Upper lobe of right lung (tissue), 1 donor: Measurements from ENCODE around the gene NUP133. TPM values are rescaled to one million over a fixed set of nuclear protein-coding genes. Genes with fewer than 3 reads are reported as not detected.
A peak's percentile ranks its signal among the peaks of the same experiment; 100 is the strongest.

Source experiments
- ATAC-seq: fragments of 200-7000 bp; cut with Tn5 transposase; one replicate; pipeline ENCODE4 v1.9.1; 2020; ENCODE audit warnings: mild to moderate bottlenecking, moderate library complexity
- DNase-seq: peaks from one replicate; pipeline ENCODE4 v3.0.0-alpha.2; 2020
- H3K27ac ChIP-seq: fragments of 200-600 bp; one replicate; pipeline ENCODE4 v1.8.0; 2022
- H3K27me3 ChIP-seq: fragments of 200-600 bp; one replicate; pipeline ENCODE4 v1.8.0; 2022; ENCODE audit warnings: mild to moderate bottlenecking
- H3K36me3 ChIP-seq: fragments of 200-600 bp; one replicate; pipeline ENCODE4 v1.8.0; 2022
- H3K4me1 ChIP-seq: fragments of 200-600 bp; one replicate; pipeline ENCODE4 v1.8.0; 2022
- H3K4me3 ChIP-seq: fragments of 200-600 bp; one replicate; pipeline ENCODE4 v1.8.0; 2022; ENCODE audit warnings: mild to moderate bottlenecking
- H3K9me3 ChIP-seq: fragments of 200-600 bp; one replicate; pipeline ENCODE4 v1.8.0; 2022
- CTCF ChIP-seq: fragments of 200-600 bp; IDR thresholded peaks from one replicate; pipeline ENCODE4 v1.8.0; 2022; ENCODE audit warnings: antibody characterized with exemption
- intact Hi-C: fragments of 100-400 bp; cut with DNase I; formaldehyde crosslinking; loops from one replicate; pipeline ENCODE4 v1.11.0; 2022
- total RNA-seq: library from RNA; stranded (reverse); fragmentation: NEBNext Ultra II Directional; extraction: Animal tissue kit (Norgen Biotek cat#: 25700); gene quantifications from one replicate; pipeline ENCODE4 v1.2.1, GENCODE V29; 2021
- donor health status: DM: no; HTN: yes; CAD: no; lungs with severe emphysema.

Gene NUP133
- total RNA-seq, 1 donor from 2014 or later: 33.8 TPM

GRCh38 chr1:229457436-229457835 is 50.7 kb downstream of the NUP133 start:
- Histone ChIP-seq H3K9me3 (no peaks in the 10 kb centered on the region), H3K4me3 (no peak overlapping the region), H3K27ac (no peak overlapping the region), H3K4me1 (no peaks in the 10 kb centered on the region), H3K36me3 (peaks cover 81% of the 10 kb centered on the region), H3K27me3 (no peaks in the 10 kb centered on the region)
- TF ChIP-seq CTCF: no peak
- ATAC-seq (no peak), DNase-seq (no peak)
- intact Hi-C loops: no loop called here

- peaks cover 81% of the 10 kb centered on the region for H3K36me3 ChIP-seq
- no peak overlapping the region for H3K27ac ChIP-seq
- no peaks in the 10 kb centered on the region for H3K9me3 ChIP-seq
- intact Hi-C loops: no loop called here
- no peaks in the 10 kb centered on the region for H3K27me3 ChIP-seq
- no peak overlapping the region for H3K4me3 ChIP-seq
- H3K4me1 ChIP-seq: no peaks in the 10 kb centered on the region
- no peak for TF ChIP-seq CTCF
- DNase-seq (no peak), ATAC-seq (no peak)
These were observed 52.1 kb downstream of the NUP133 start for GRCh38 chr1:229456016-229456415.

GRCh38 chr1:229454056-229454455 is 54.1 kb downstream of the NUP133 start:
- no peaks in the 10 kb centered on the region for H3K27me3 ChIP-seq
- no peaks in the 10 kb centered on the region for H3K9me3 ChIP-seq
- DNase-seq (no peak), ATAC-seq (no peak)
- intact Hi-C loops: no loop called here
- TF ChIP-seq CTCF: no peak
- H3K4me3 ChIP-seq: no peak overlapping the region
- H3K27ac ChIP-seq: no peak overlapping the region
- peaks cover 78% of the 10 kb centered on the region for H3K36me3 ChIP-seq
- H3K4me1 ChIP-seq: no peaks in the 10 kb centered on the region

DNA sequence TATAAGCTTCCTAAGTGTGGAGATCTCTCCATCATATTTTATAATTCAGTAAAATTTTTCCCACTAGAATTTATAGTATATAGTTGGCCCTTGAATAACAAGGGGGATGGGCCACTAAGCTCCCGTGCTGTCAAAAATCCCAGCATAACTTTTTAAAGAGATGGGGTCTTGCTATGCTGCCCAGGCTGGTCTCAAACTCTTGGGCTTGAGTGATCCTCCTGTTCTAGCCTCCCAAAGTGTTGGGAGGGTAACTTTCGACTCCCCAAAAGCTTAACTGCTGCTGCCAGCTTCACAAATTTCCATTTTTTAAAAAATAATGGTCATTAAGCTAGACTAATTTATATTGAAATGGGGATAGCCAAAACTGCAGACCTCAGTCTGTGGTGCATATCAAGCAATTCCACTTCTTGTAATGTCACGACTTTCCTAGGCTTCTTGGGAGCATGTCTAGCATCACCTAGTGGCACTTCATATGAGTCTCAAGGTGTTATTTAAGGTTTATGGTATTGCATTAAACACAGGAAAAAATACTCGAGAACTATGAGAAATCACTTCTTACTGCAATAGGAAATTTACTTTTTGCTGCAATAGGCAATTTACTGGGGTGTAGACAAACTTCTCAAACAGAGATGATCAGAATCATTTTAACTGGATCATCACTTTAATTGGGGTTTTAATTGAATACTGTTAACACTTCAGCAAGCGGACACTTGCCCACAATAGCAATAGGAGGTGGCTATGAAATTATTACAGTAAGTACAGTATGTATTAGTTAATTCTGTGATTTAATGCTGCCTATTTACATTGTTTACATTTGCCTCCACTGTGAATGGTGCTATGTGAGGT is 55.0 kb downstream of the NUP133 start:
- no peaks in the 10 kb centered on the region for H3K27me3 ChIP-seq
- H3K4me1 ChIP-seq: no peaks in the 10 kb centered on the region
- H3K36me3 ChIP-seq: peaks cover 78% of the 10 kb centered on the region
- DNase-seq: no peak
- no peak overlapping the region for H3K27ac ChIP-seq
- no peak for ATAC-seq
- H3K4me3 ChIP-seq: no peak overlapping the region
- H3K9me3 ChIP-seq: no peaks in the 10 kb centered on the region
- intact Hi-C loops: no loop called here
- peak; percentile 34 for TF ChIP-seq CTCF

DNA sequence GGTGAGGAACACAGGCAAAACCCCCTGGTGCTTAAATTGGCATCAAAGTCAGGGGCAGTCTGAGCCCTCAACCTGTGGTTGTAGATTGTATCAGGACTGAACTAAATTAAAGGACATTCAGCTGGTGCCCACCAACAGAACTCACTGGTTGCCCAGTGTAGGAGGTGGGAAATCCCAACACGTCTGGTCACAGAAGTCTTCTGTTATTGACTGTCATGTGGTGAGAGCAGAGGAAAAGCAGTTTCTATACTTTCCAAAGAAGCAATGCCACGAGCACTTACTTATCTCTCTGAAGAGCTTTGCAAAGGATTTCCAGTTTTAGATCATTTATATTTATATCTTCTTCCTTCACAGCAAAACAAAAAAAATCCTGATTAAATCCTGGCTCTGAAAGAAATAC is 59.3 kb downstream of the NUP133 start:
- TF ChIP-seq CTCF: no peak
- DNase-seq (no peak), ATAC-seq (no peak)
- H3K4me1 ChIP-seq: no peaks in the 10 kb centered on the region
- no peaks in the 10 kb centered on the region for H3K9me3 ChIP-seq
- H3K27ac ChIP-seq: no peak overlapping the region
- intact Hi-C loops: no loop called here
- H3K4me3 ChIP-seq: no peak overlapping the region
- no peaks in the 10 kb centered on the region for H3K27me3 ChIP-seq
- H3K36me3 ChIP-seq: peaks cover 81% of the 10 kb centered on the region
